CD8-positive, alpha-beta memory T cell (primary cell): ENCODE data around the gene CEP72. TPM values are rescaled to one million over a fixed set of nuclear protein-coding genes. Genes with fewer than 3 reads are reported as not detected.
"Not testable (repeated sequence)": the region's sequence is repeated elsewhere in the genome, so short reads cannot be mapped to it uniquely, and the experiment has no call there.

Experiments
- CTCF ChIA-PET: fragments of 350-600 bp; sonication (Branson Sonifier 250); formaldehyde crosslinking; loops from one replicate; lab custom pipeline; 2021; ENCODE audit warnings: antibody characterized with exemption; lab: Charles Lee
- POLR2A ChIA-PET: fragments of 350-600 bp; sonication (Branson Sonifier 250); formaldehyde crosslinking; loops from one replicate; lab custom pipeline; 2021; ENCODE audit warnings: antibody characterized with exemption; lab: Charles Lee
- DNase-seq, 5 donors: peaks; one replicate each; pipeline versions ENCODE4 v3.0.0 to v3.0.0-alpha.2; 2020 to 2022; ENCODE audit warnings: mixed read lengths in 1 of 5
- H3K27ac ChIP-seq: one replicate; pipeline ENCODE4 v1.7.0; 2013; ENCODE audit warnings: low read depth, mild to moderate bottlenecking, low read length, moderate library complexity
- H3K27me3 ChIP-seq: 2 replicates; pipeline ENCODE4 v1.7.0; 2013; ENCODE audit warnings: low read length, mild to moderate bottlenecking; ENCODE audit not compliant: insufficient read depth, poor library complexity, severe bottlenecking
- H3K36me3 ChIP-seq: 2 replicates; pipeline ENCODE4 v1.7.0; 2013; ENCODE audit warnings: mild to moderate bottlenecking, low read length, moderate library complexity; ENCODE audit not compliant: insufficient read depth
- H3K4me1 ChIP-seq: 2 replicates; pipeline ENCODE4 v1.7.0; 2013; ENCODE audit warnings: mild to moderate bottlenecking, low read length, moderate library complexity; ENCODE audit not compliant: insufficient read depth
- H3K4me3 ChIP-seq: 2 replicates; pipeline ENCODE4 v1.7.0; 2013; ENCODE audit warnings: mild to moderate bottlenecking, low read length
- H3K9me3 ChIP-seq: 2 replicates; pipeline ENCODE4 v1.7.0; 2013; ENCODE audit warnings: mild to moderate bottlenecking, low read length
- H3K27ac Mint-ChIP-seq, 8 donors: one replicate each; pipeline ENCODE4 v1.8.0; 2020 to 2021; ENCODE audit warnings: mixed read lengths in 8 of 8, mild to moderate bottlenecking in 6 of 8, inconsistent platforms in 3 of 8, moderate library complexity in 3 of 8
- H3K27me3 Mint-ChIP-seq, 2 donors: one replicate each; pipeline ENCODE4 v1.8.0; 2020 to 2021; ENCODE audit warnings: mixed read lengths in 2 of 2, mild to moderate bottlenecking in 1 of 2, moderate library complexity in 1 of 2
- H3K36me3 Mint-ChIP-seq, 3 donors: one replicate each; pipeline ENCODE4 v1.8.0; 2020 to 2021; ENCODE audit warnings: mixed read lengths in 3 of 3, inconsistent platforms in 1 of 3, mild to moderate bottlenecking in 1 of 3
- H3K4me1 Mint-ChIP-seq, 3 donors: one replicate each; pipeline ENCODE4 v1.8.0; 2020 to 2021; ENCODE audit warnings: mixed read lengths in 3 of 3, inconsistent platforms in 1 of 3, mild to moderate bottlenecking in 1 of 3
- H3K4me3 Mint-ChIP-seq, 7 donors: one replicate each; pipeline ENCODE4 v1.8.0; 2020 to 2021; ENCODE audit warnings: mixed read lengths in 7 of 7, mild to moderate bottlenecking in 6 of 7, moderate library complexity in 4 of 7, inconsistent platforms in 2 of 7
- H3K9me3 Mint-ChIP-seq, 5 donors: one replicate each; pipeline ENCODE4 v1.8.0; 2020 to 2022; ENCODE audit warnings: mixed read lengths in 5 of 5, mild to moderate bottlenecking in 3 of 5, moderate library complexity in 2 of 5, inconsistent platforms in 1 of 5
- polyA plus RNA-seq: library from polyadenylated mRNA; unstranded; fragments of 300-500 nt; fragmentation: Illumina TruSeq; gene quantifications from one replicate; pipeline ENCODE4 v1.2.3, GENCODE V29; 2021
- total RNA-seq, 2 experiments: library from RNA; stranded (reverse); gene quantifications; one replicate each; pipeline ENCODE4 v1.2.3, GENCODE V29; 2021

The CEP72 gene
- total and polyA plus RNA-seq, 3 experiments from 2014 or later = 4.2 to 21.0 (median 20.0) TPM

DNA sequence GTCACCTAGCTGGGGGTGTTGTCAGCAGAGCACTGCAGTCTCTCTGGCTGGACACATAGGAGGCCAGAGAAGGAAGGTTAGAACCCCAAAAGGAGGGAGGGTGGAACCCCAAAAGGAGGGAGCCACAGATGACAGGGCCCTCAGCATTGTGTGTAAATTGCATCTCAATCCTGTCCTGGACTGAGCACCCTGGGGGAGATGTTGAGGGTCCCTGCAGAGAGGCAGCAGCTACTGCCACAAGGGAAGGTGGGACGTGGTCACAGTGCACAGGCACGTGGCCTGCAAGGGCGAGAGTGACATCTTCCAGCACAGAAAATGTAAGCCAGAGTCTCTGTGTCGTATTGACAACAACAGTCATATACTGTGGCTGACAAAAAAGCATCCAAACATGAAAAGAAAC is 36.5 kb upstream of the CEP72 start:
- no peak overlapping the region for H3K4me3 Mint-ChIP-seq
- POLR2A ChIA-PET = no interaction called here
- peaks cover 12 to 34% (median 23%) of the 10 kb centered on the region in 5 donors for H3K9me3 Mint-ChIP-seq
- peaks cover 0 to 9% (median 1%) of the 10 kb centered on the region in 3 donors for H3K36me3 Mint-ChIP-seq
- H3K4me1 ChIP-seq = no peaks in the 10 kb centered on the region
- peaks cover 36 to 51% of the 10 kb centered on the region in 2 donors for H3K27me3 Mint-ChIP-seq
- H3K27ac Mint-ChIP-seq = no peak overlapping the region
- H3K27ac ChIP-seq = no peak overlapping the region
- H3K27me3 ChIP-seq = peaks cover 4% of the 10 kb centered on the region
- H3K36me3 ChIP-seq = no peaks in the 10 kb centered on the region
- H3K4me1 Mint-ChIP-seq = no peaks in the 10 kb centered on the region
- H3K4me3 ChIP-seq = no peak overlapping the region
- DNase-seq = no peak
- CTCF ChIA-PET = no interaction called here
- peaks cover 5% of the 10 kb centered on the region for H3K9me3 ChIP-seq

DNA sequence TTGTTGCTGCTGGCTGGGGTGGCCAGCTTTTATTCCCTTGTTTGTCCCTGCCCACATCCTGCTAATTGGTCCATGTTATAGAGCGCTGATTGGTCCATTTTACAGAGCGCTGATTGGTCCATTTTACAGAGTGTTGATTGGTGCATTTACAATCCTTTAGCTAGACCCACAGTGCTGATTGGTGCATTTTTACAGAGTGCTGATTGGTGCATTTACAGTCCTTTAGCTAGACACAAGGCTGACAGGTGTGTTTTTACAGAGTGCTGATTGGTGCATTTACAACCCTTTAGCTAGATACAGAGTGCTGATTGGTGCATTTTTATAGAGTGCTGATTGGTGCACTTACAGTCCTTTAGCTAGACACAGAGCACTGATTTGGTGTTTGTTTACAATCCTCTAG is 34.9 kb upstream of the CEP72 start:
- H3K4me1 ChIP-seq, H3K27ac ChIP-seq, H3K27ac Mint-ChIP-seq, DNase-seq, H3K4me3 Mint-ChIP-seq, H3K4me1 Mint-ChIP-seq, H3K36me3 Mint-ChIP-seq, H3K9me3 ChIP-seq, CTCF ChIA-PET, POLR2A ChIA-PET, H3K27me3 ChIP-seq, H3K36me3 ChIP-seq, H3K4me3 ChIP-seq: not testable (repeated sequence)
- peaks cover 12 to 34% (median 23%) of the 10 kb centered on the region in 5 donors for H3K9me3 Mint-ChIP-seq
- H3K27me3 Mint-ChIP-seq = peaks cover 45 to 66% of the 10 kb centered on the region in 2 donors

DNA sequence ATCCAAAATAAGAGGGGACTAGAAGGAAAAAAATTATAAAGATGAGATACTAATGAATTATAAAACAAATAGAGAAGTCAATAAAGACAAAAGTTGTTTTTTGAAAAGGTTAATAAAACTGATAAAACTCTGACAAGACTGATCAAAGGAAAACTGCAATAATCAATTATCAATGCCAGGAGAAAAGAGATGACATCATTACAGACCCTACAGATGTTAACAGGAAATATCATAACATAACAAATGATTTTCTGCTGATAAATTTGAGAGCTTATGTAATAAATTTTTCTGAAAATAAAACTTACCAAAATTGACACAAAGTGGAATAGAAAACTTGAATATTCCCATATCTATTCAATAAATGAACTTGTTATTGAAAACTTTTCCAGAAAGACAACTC is 34.3 kb upstream of the CEP72 start:
- no peaks in the 10 kb centered on the region for H3K36me3 ChIP-seq
- ChIA-PET POLR2A (no interaction called here), CTCF (no interaction called here)
- no peak for DNase-seq
- H3K9me3 Mint-ChIP-seq = peaks cover 12 to 34% (median 23%) of the 10 kb centered on the region in 5 donors
- peaks cover 4% of the 10 kb centered on the region for H3K27me3 ChIP-seq
- H3K4me3 Mint-ChIP-seq = no peak overlapping the region
- H3K9me3 ChIP-seq = peaks cover 5% of the 10 kb centered on the region
- no peak overlapping the region for H3K27ac Mint-ChIP-seq
- H3K27ac ChIP-seq = no peak overlapping the region
- H3K4me3 ChIP-seq = no peak overlapping the region
- H3K36me3 Mint-ChIP-seq = peaks cover 0 to 9% (median 1%) of the 10 kb centered on the region in 3 donors
- no peaks in the 10 kb centered on the region for H3K4me1 Mint-ChIP-seq
- no peaks in the 10 kb centered on the region for H3K4me1 ChIP-seq
- peaks cover 45 to 64% of the 10 kb centered on the region in 2 donors for H3K27me3 Mint-ChIP-seq

GRCh38 chr5:579211-579610 is 32.9 kb upstream of the CEP72 start:
- Mint-ChIP-seq H3K4me1 (no peaks in the 10 kb centered on the region), H3K27ac (no peak overlapping the region), H3K9me3 (peaks cover 12 to 34% (median 23%) of the 10 kb centered on the region in 5 donors), H3K36me3 (peaks cover 0 to 9% (median 1%) of the 10 kb centered on the region in 3 donors), H3K27me3 (peaks cover 43 to 66% of the 10 kb centered on the region in 2 donors), H3K4me3 (no peak overlapping the region)
- Histone ChIP-seq H3K4me3 (no peak overlapping the region), H3K9me3 (peaks cover 5% of the 10 kb centered on the region), H3K4me1 (no peaks in the 10 kb centered on the region), H3K27ac (no peak overlapping the region), H3K27me3 (no peaks in the 10 kb centered on the region), H3K36me3 (no peaks in the 10 kb centered on the region)
- ChIA-PET CTCF (no interaction called here), POLR2A (no interaction called here)
- no peak for DNase-seq

- Histone ChIP-seq H3K4me3 (no peak overlapping the region), H3K36me3 (no peaks in the 10 kb centered on the region), H3K9me3 (peaks cover 5% of the 10 kb centered on the region), H3K4me1 (no peaks in the 10 kb centered on the region), H3K27ac (no peak overlapping the region), H3K27me3 (no peaks in the 10 kb centered on the region)
- H3K4me3 Mint-ChIP-seq = no peak overlapping the region
- CTCF ChIA-PET = no interaction called here
- peaks cover 36 to 61% of the 10 kb centered on the region in 2 donors for H3K27me3 Mint-ChIP-seq
- H3K36me3 Mint-ChIP-seq = peaks cover 0 to 9% (median 1%) of the 10 kb centered on the region in 3 donors
- POLR2A ChIA-PET = no interaction called here
- DNase-seq = no peak
- no peak overlapping the region for H3K27ac Mint-ChIP-seq
- no peaks in the 10 kb centered on the region for H3K4me1 Mint-ChIP-seq
- peaks cover 12 to 34% (median 23%) of the 10 kb centered on the region in 5 donors for H3K9me3 Mint-ChIP-seq
These were observed 32.3 kb upstream of the CEP72 start for GRCh38 chr5:579746-580366.

- H3K4me3 ChIP-seq = no peak overlapping the region
- H3K27ac Mint-ChIP-seq = no peak overlapping the region
- peaks cover 5% of the 10 kb centered on the region for H3K9me3 ChIP-seq
- no peaks in the 10 kb centered on the region for H3K36me3 ChIP-seq
- H3K9me3 Mint-ChIP-seq = peaks cover 12 to 30% (median 19%) of the 10 kb centered on the region in 5 donors
- H3K4me1 Mint-ChIP-seq = no peaks in the 10 kb centered on the region
- H3K4me1 ChIP-seq = no peaks in the 10 kb centered on the region
- peaks cover 0 to 6% (median 1%) of the 10 kb centered on the region in 3 donors for H3K36me3 Mint-ChIP-seq
- DNase-seq = no peak
- H3K27me3 Mint-ChIP-seq = peaks cover 34 to 55% of the 10 kb centered on the region in 2 donors
- H3K4me3 Mint-ChIP-seq = no peak overlapping the region
- ChIA-PET POLR2A (no interaction called here), CTCF (no interaction called here)
- H3K27me3 ChIP-seq = no peaks in the 10 kb centered on the region
- H3K27ac ChIP-seq = no peak overlapping the region
These were observed 31.7 kb upstream of the CEP72 start for GRCh38 chr5:580436-580835.

DNA sequence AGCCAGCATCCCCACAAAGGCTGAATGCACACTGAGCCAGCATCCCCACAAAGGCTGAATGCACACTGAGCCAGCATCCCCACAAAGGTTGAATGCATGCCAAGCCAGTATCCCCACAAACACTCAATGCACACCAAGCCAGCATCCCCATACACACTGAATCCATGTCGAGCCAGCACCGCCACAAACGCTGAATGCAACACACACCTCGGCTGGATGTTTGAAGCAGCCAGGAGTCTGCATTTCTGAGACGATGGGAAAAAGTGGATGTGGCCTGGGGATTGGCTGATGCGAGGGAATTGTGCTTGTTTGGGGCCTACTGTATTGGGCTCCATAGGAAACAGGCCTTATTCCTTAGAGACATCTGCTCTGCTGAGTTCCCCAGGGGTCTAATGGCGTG is 30.9 kb upstream of the CEP72 start:
- no peak for DNase-seq
- CTCF ChIA-PET = no interaction called here
- H3K27ac Mint-ChIP-seq = no peak overlapping the region

DNA sequence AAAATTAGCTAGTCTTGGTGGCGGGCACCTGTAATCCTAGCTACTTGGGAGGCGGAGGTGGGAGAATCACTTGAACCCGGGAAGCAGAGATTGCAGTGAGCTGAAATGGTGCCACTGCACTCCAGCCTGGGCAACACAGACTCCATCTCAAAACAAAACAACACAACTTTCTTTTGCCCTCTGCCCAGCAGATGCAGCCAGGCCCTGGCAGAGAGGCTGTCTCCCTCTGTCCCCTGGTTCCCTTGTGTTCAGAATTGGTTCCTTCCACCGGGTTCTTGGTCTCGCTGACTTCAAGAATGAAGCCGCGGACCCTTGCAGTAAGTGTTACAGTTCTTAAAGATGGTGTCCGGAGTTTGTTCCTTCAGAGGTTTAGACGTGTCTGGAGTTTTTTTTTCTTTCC is 30.2 kb upstream of the CEP72 start:
- Mint-ChIP-seq H3K4me3 (no peak overlapping the region), H3K4me1 (no peaks in the 10 kb centered on the region), H3K27me3 (peaks cover 26 to 49% of the 10 kb centered on the region in 2 donors), H3K27ac (peak overlapping the region in 1 of 8 donors; percentile 14), H3K9me3 (peaks cover 2 to 16% (median 7%) of the 10 kb centered on the region in 5 donors), H3K36me3 (peaks cover 0 to 1% (median 0%) of the 10 kb centered on the region in 3 donors)
- Histone ChIP-seq H3K4me3 (no peak overlapping the region), H3K27ac (no peak overlapping the region), H3K27me3 (no peaks in the 10 kb centered on the region), H3K4me1 (no peaks in the 10 kb centered on the region), H3K9me3 (no peaks in the 10 kb centered on the region), H3K36me3 (no peaks in the 10 kb centered on the region)
- no peak for DNase-seq
- POLR2A ChIA-PET = no interaction called here
- CTCF ChIA-PET = no interaction called here

More for the DNA sequence above, 30.9 kb upstream of the CEP72 start:
- Histone ChIP-seq H3K9me3 (peaks cover 2% of the 10 kb centered on the region), H3K36me3 (no peaks in the 10 kb centered on the region), H3K4me3 (no peak overlapping the region), H3K27me3 (no peaks in the 10 kb centered on the region), H3K4me1 (no peaks in the 10 kb centered on the region), H3K27ac (no peak overlapping the region)
- H3K27me3 Mint-ChIP-seq = peaks cover 29 to 52% of the 10 kb centered on the region in 2 donors
- H3K4me1 Mint-ChIP-seq = no peaks in the 10 kb centered on the region
- H3K36me3 Mint-ChIP-seq = peaks cover 0 to 1% (median 0%) of the 10 kb centered on the region in 3 donors
- H3K9me3 Mint-ChIP-seq = peaks cover 5 to 22% (median 12%) of the 10 kb centered on the region in 5 donors
- POLR2A ChIA-PET = no interaction called here
- H3K4me3 Mint-ChIP-seq = no peak overlapping the region
